Liver (tissue), 9 donors: ENCODE data around the gene FLNA. TPM values are rescaled to one million over a fixed set of nuclear protein-coding genes. Genes with fewer than 3 reads are reported as not detected.

Experiments used
- DNase-seq: peaks from one replicate; pipeline ENCODE4 v3.0.0-alpha.2; 2017; ENCODE audit warnings: low spot score
- H3K27ac ChIP-seq, 2 donors: one replicate each; pipeline ENCODE4 v1.7.0; 2013; ENCODE audit warnings: inconsistent platforms in 2 of 2, low read length in 2 of 2, control low read depth in 1 of 2, low read depth in 1 of 2, mild to moderate bottlenecking in 1 of 2
- H3K27me3 ChIP-seq, 4 donors: one replicate each; pipeline versions ENCODE4 v1.6.1 to v1.7.0; 2013; ENCODE audit warnings: low read length in 3 of 4, inconsistent platforms in 1 of 4, mild to moderate bottlenecking in 1 of 4, moderate library complexity in 1 of 4; ENCODE audit not compliant: control insufficient read depth in 4 of 4, insufficient read depth in 4 of 4
- H3K36me3 ChIP-seq, 4 donors: one replicate each; pipeline versions ENCODE4 v1.6.1 to v1.7.0; 2013; ENCODE audit warnings: low read length in 3 of 4, mild to moderate bottlenecking in 3 of 4, low read depth in 1 of 4, moderate library complexity in 1 of 4; ENCODE audit not compliant: control insufficient read depth in 4 of 4, insufficient read depth in 3 of 4
- H3K4me1 ChIP-seq, 4 donors: one replicate each; pipeline versions ENCODE4 v1.6.1 to v1.7.0; 2013; ENCODE audit warnings: low read length in 3 of 4, mild to moderate bottlenecking in 3 of 4, moderate library complexity in 1 of 4; ENCODE audit not compliant: control insufficient read depth in 4 of 4, insufficient read depth in 4 of 4
- H3K4me3 ChIP-seq, 3 donors: one replicate each; pipeline versions ENCODE4 v1.6.1 to v1.7.0; 2013; ENCODE audit warnings: low read length in 3 of 3, control low read depth in 1 of 3, low read depth in 1 of 3, mild to moderate bottlenecking in 1 of 3
- H3K9ac ChIP-seq, 2 donors: one replicate each; pipeline ENCODE4 v1.7.0; 2013; ENCODE audit warnings: low read length in 2 of 2, mild to moderate bottlenecking in 2 of 2, moderate library complexity in 2 of 2, control low read depth in 1 of 2, low read depth in 1 of 2
- H3K9me3 ChIP-seq, 4 donors: one replicate each; pipeline versions ENCODE4 v1.6.1 to v1.7.0; 2013; ENCODE audit warnings: low read length in 3 of 4; ENCODE audit not compliant: control insufficient read depth in 4 of 4
- EGR1 ChIP-seq, 2 donors: IDR thresholded peaks; 2 replicates each; pipeline ENCODE4 v1.6.1; 2016 to 2018; ENCODE audit warnings: antibody characterized with exemption in 2 of 2, low read depth in 2 of 2
- FOXA2 ChIP-seq: IDR thresholded peaks from 2 replicates; pipeline ENCODE4 v1.6.1; 2016; ENCODE audit warnings: antibody characterized with exemption
- HNF4A ChIP-seq, 2 donors: conservative IDR thresholded peaks; 2 replicates each; pipeline ENCODE4 v1.6.1; 2016; ENCODE audit warnings: antibody characterized with exemption in 2 of 2, mild to moderate bottlenecking in 2 of 2
- HNF4G ChIP-seq: IDR thresholded peaks from 2 replicates; pipeline ENCODE4 v1.6.1; 2016; ENCODE audit warnings: antibody characterized with exemption
- JUND ChIP-seq, 2 donors: IDR thresholded peaks; 2 replicates each; pipeline ENCODE4 v1.6.1; 2016; ENCODE audit warnings: antibody characterized with exemption in 2 of 2
- NR2F2 ChIP-seq: IDR thresholded peaks from 2 replicates; pipeline ENCODE4 v1.6.1; 2016; ENCODE audit warnings: antibody characterized with exemption
- RAD21 ChIP-seq, 2 donors: IDR thresholded peaks; 2 replicates each; pipeline ENCODE4 v1.6.1; 2016; ENCODE audit warnings: antibody characterized with exemption in 2 of 2, mild to moderate bottlenecking in 2 of 2
- RXRA ChIP-seq, 2 donors: IDR thresholded peaks; 2 replicates each; pipeline ENCODE4 v1.6.1; 2017 to 2018; ENCODE audit warnings: antibody characterized with exemption in 2 of 2, mild to moderate bottlenecking in 1 of 2
- SP1 ChIP-seq: IDR thresholded peaks from 2 replicates; pipeline ENCODE4 v1.6.1; 2018; ENCODE audit warnings: antibody characterized with exemption, mild to moderate bottlenecking
- TAF1 ChIP-seq: conservative IDR thresholded peaks from 2 replicates; pipeline ENCODE4 v1.6.1; 2016; ENCODE audit warnings: antibody characterized with exemption, mild to moderate bottlenecking
- YY1 ChIP-seq: IDR thresholded peaks from 2 replicates; pipeline ENCODE4 v1.6.1; 2016; ENCODE audit warnings: antibody characterized with exemption, mild to moderate bottlenecking
- WGBS: extraction: QIAGEN DNeasy Blood & Tissue Kit; methylation state at CpG from one replicate; pipeline ENCODE4 v1.1.7; 2013; 5-methylcytosine and 5-hydroxymethylcytosine counted together
- polyA plus RNA-seq, 2 donors: library from polyadenylated mRNA; stranded (reverse) in 1 of 2; unstranded in 1 of 2; fragments of 200-250 nt in 1 of 2; fragments of >200 nt in 1 of 2; fragmentation: Nextera tagmentation in 1 of 2; extraction: Ambion mirVana in 1 of 2; gene quantifications; one replicate each; pipeline versions ENCODE4 v1.2.1 to v1.2.3, GENCODE V29; 2013 to 2015
- total RNA-seq, 2 donors: library from RNA; depleted of rRNA; stranded (reverse); fragments of >200 nt; gene quantifications; one replicate each; pipeline ENCODE4 v1.2.3, GENCODE V29; 2014
- TF ChIP-seq, protein P1 (sequence below): IDR thresholded peaks from 2 replicates; pipeline ENCODE4 v1.6.1; 2016; ENCODE audit warnings: antibody characterized with exemption
- TF ChIP-seq, protein P2 (sequence below): IDR thresholded peaks from 2 replicates; pipeline ENCODE4 v1.6.1; 2016; ENCODE audit warnings: antibody characterized with exemption
- TF ChIP-seq, protein P3 (sequence below): IDR thresholded peaks from 2 replicates; pipeline ENCODE4 v1.6.1; 2016; ENCODE audit warnings: antibody characterized with exemption
- TF ChIP-seq, protein P4 (sequence below): IDR thresholded peaks from 2 replicates; pipeline ENCODE4 v1.6.1; 2016; ENCODE audit warnings: antibody characterized with exemption, mild to moderate bottlenecking
- TF ChIP-seq, protein P5 (sequence below): fragments of 150-350 bp; IDR thresholded peaks from 2 replicates; pipeline ENCODE4 v1.5.1; 2017; ENCODE audit warnings: improper control_type of control experiment, low read depth, low read length; ENCODE audit not compliant: missing input control
- donor health status: healthy.
- donor health status: healthy.
- donor health status: healthy.
- donor health status: healthy.
- donor health status: healthy.

Gene FLNA
- total and polyA plus RNA-seq, 4 donors = 23.4 to 152 (median 118) TPM

DNA sequence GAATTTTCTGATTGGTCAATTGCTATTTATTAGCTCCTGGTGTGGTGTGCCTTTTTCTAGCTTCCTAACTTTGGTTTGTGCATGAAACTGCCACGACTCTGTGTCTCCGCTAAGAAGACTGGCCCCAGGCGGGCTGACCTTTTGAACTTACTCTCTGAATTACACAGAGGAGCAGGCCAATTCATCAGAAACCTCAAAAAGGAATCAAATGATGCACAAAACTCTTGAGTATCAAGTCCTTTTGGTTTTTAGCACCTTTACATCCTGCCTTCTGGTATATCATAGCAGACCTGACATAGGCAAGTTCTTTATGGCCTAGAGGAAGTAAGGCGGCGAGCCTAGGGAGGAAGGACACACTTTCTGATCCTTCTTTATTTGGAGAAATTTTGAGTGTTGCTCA is 61.3 kb downstream of the FLNA start:
- TF ChIP-seq, protein P1, sequence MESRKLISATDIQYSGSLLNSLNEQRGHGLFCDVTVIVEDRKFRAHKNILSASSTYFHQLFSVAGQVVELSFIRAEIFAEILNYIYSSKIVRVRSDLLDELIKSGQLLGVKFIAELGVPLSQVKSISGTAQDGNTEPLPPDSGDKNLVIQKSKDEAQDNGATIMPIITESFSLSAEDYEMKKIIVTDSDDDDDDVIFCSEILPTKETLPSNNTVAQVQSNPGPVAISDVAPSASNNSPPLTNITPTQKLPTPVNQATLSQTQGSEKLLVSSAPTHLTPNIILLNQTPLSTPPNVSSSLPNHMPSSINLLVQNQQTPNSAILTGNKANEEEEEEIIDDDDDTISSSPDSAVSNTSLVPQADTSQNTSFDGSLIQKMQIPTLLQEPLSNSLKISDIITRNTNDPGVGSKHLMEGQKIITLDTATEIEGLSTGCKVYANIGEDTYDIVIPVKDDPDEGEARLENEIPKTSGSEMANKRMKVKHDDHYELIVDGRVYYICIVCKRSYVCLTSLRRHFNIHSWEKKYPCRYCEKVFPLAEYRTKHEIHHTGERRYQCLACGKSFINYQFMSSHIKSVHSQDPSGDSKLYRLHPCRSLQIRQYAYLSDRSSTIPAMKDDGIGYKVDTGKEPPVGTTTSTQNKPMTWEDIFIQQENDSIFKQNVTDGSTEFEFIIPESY = no peak
- TF ChIP-seq YY1 (no peak), HNF4G (no peak)
- H3K9me3 ChIP-seq = no peaks in the 10 kb centered on the region
- no peak overlapping the region for H3K9ac ChIP-seq
- H3K36me3 ChIP-seq = no peaks in the 10 kb centered on the region
- H3K27ac ChIP-seq = no peak overlapping the region
- 75% methylated on average over 5 of the region's 5 CpGs for WGBS
- H3K4me3 ChIP-seq = no peak overlapping the region
- DNase-seq = no peak
- H3K27me3 ChIP-seq = peaks cover 0 to 3% (median 0%) of the 10 kb centered on the region in 4 donors
- peaks cover 0 to 5% (median under 1%) of the 10 kb centered on the region in 4 donors for H3K4me1 ChIP-seq

DNA sequence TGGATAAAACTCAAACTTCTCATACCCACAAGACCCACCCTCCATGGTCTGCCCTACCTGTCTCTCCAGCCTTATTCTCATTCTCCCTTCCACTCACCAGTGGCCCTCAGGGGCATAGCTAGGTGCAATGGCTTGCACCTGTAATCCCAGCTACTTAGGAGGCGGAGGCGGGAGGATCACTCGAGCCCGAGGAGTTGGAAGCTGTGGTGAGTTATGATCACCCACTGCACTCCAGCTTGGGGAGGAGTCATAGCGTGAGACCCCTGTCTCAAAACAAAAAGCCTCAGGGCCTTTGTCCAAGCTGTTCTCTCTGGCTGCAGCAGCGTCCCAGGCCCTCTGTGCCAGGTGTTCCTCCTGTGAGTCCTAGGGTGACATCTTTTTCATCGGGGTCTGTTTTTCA is 62.3 kb downstream of the FLNA start:
- no peak for DNase-seq
- WGBS = 94% methylated on average over 7 of the region's 7 CpGs
- H3K4me1 ChIP-seq = peaks cover 0 to 5% (median under 1%) of the 10 kb centered on the region in 4 donors
- no peaks in the 10 kb centered on the region for H3K9me3 ChIP-seq
- H3K4me3 ChIP-seq = no peak overlapping the region
- no peak for TF ChIP-seq HNF4G
- no peak for TF ChIP-seq SP1
- TF ChIP-seq, protein P2, sequence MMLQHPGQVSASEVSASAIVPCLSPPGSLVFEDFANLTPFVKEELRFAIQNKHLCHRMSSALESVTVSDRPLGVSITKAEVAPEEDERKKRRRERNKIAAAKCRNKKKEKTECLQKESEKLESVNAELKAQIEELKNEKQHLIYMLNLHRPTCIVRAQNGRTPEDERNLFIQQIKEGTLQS = no peak
- no peak for TF ChIP-seq HNF4A (conservative IDR thresholded peaks at IDR 0.05)
- TF ChIP-seq, protein P1 = no peak
- no peak for TF ChIP-seq TAF1
- TF ChIP-seq, protein P3, sequence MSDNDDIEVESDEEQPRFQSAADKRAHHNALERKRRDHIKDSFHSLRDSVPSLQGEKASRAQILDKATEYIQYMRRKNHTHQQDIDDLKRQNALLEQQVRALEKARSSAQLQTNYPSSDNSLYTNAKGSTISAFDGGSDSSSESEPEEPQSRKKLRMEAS = no peak
- no peak for TF ChIP-seq RAD21 (IDR thresholded peaks at IDR 0.05)
- TF ChIP-seq FOXA2 = no peak
- H3K27ac ChIP-seq = no peak overlapping the region
- H3K27me3 ChIP-seq = peaks cover 0 to 3% (median 0%) of the 10 kb centered on the region in 4 donors
- no peak overlapping the region for H3K9ac ChIP-seq
- H3K36me3 ChIP-seq = no peaks in the 10 kb centered on the region

DNA sequence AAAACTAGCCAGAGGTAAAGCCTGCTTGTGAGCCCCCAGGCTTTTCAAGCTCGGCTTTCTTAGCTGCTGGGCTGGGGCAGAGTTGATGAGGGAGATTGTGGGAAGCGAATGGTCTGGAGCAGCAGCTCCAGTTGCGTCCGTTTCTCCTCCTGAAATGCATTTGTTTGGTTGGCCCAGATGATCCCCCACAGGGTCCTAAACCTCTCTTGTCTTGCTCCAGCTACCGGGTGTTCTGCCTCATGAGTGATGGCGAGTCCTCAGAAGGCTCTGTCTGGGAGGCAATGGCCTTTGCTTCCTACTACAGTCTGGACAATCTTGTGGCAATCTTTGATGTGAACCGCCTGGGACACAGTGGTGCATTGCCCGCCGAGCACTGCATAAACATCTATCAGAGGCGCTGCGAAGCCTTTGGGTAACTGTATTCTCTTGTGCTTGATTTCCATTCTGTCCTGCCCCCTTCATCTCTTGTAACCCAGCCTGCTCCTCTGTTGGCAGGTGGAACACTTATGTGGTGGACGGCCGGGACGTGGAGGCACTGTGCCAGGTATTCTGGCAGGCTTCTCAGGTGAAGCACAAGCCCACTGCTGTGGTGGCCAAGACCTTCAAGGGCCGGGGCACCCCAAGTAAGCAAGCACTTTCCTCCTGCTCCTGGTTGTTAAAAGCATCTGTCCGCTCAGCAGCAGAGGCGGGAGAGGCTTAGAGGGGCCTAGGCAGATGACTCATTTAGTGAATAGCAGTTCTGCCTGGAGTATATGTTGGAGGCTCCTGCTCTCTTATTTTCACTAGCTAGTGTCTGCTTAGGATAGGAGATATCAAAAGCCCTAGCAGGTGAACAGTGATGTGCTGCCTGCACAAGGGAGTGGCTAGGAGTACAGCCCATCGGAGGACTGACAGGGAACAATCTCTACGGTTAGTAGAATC is 63.6 kb downstream of the FLNA start:
- no peaks in the 10 kb centered on the region for H3K9me3 ChIP-seq
- H3K36me3 ChIP-seq = no peaks in the 10 kb centered on the region
- H3K9ac ChIP-seq = no peak overlapping the region
- H3K27me3 ChIP-seq = peaks cover 0 to 3% (median 0%) of the 10 kb centered on the region in 4 donors
- no peak overlapping the region for H3K27ac ChIP-seq
- no peak for DNase-seq
- H3K4me1 ChIP-seq = peaks cover 0 to 5% (median under 1%) of the 10 kb centered on the region in 4 donors
- no peak overlapping the region for H3K4me3 ChIP-seq
- WGBS = 81% methylated on average over 19 of the region's 19 CpGs
- TF ChIP-seq, protein P4, sequence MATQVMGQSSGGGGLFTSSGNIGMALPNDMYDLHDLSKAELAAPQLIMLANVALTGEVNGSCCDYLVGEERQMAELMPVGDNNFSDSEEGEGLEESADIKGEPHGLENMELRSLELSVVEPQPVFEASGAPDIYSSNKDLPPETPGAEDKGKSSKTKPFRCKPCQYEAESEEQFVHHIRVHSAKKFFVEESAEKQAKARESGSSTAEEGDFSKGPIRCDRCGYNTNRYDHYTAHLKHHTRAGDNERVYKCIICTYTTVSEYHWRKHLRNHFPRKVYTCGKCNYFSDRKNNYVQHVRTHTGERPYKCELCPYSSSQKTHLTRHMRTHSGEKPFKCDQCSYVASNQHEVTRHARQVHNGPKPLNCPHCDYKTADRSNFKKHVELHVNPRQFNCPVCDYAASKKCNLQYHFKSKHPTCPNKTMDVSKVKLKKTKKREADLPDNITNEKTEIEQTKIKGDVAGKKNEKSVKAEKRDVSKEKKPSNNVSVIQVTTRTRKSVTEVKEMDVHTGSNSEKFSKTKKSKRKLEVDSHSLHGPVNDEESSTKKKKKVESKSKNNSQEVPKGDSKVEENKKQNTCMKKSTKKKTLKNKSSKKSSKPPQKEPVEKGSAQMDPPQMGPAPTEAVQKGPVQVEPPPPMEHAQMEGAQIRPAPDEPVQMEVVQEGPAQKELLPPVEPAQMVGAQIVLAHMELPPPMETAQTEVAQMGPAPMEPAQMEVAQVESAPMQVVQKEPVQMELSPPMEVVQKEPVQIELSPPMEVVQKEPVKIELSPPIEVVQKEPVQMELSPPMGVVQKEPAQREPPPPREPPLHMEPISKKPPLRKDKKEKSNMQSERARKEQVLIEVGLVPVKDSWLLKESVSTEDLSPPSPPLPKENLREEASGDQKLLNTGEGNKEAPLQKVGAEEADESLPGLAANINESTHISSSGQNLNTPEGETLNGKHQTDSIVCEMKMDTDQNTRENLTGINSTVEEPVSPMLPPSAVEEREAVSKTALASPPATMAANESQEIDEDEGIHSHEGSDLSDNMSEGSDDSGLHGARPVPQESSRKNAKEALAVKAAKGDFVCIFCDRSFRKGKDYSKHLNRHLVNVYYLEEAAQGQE = no peak
- no peak for TF ChIP-seq FOXA2
- TF ChIP-seq NR2F2 = no peak
- TF ChIP-seq, protein P5, sequence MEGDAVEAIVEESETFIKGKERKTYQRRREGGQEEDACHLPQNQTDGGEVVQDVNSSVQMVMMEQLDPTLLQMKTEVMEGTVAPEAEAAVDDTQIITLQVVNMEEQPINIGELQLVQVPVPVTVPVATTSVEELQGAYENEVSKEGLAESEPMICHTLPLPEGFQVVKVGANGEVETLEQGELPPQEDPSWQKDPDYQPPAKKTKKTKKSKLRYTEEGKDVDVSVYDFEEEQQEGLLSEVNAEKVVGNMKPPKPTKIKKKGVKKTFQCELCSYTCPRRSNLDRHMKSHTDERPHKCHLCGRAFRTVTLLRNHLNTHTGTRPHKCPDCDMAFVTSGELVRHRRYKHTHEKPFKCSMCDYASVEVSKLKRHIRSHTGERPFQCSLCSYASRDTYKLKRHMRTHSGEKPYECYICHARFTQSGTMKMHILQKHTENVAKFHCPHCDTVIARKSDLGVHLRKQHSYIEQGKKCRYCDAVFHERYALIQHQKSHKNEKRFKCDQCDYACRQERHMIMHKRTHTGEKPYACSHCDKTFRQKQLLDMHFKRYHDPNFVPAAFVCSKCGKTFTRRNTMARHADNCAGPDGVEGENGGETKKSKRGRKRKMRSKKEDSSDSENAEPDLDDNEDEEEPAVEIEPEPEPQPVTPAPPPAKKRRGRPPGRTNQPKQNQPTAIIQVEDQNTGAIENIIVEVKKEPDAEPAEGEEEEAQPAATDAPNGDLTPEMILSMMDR = no peak
- TF ChIP-seq SP1 = no peak
- no peak for TF ChIP-seq JUND (IDR thresholded peaks at IDR 0.05)
- TF ChIP-seq HNF4A (conservative IDR thresholded peaks at IDR 0.05) = no peak
- TF ChIP-seq, protein P2 = no peak
- no peak for TF ChIP-seq TAF1
- TF ChIP-seq EGR1 (IDR thresholded peaks at IDR 0.05; ENCODE audit: low read depth in 2 of 2) = no peak
- TF ChIP-seq RXRA (IDR thresholded peaks at IDR 0.05) = no peak
